Erythroblast (primary cell): ENCODE measurements around the gene ANKFY1.

Experiments
- GATA1 ChIP-seq: IDR thresholded peaks from 2 replicates; pipeline ENCODE4 v1.6.1; 2011; ENCODE audit warnings: low read depth, mild to moderate bottlenecking, control low read depth, low read length, moderate library complexity
- POLR2A ChIP-seq: IDR thresholded peaks from 2 replicates; pipeline ENCODE4 v1.6.1; 2011; ENCODE audit warnings: mild to moderate bottlenecking, low read length

DNA sequence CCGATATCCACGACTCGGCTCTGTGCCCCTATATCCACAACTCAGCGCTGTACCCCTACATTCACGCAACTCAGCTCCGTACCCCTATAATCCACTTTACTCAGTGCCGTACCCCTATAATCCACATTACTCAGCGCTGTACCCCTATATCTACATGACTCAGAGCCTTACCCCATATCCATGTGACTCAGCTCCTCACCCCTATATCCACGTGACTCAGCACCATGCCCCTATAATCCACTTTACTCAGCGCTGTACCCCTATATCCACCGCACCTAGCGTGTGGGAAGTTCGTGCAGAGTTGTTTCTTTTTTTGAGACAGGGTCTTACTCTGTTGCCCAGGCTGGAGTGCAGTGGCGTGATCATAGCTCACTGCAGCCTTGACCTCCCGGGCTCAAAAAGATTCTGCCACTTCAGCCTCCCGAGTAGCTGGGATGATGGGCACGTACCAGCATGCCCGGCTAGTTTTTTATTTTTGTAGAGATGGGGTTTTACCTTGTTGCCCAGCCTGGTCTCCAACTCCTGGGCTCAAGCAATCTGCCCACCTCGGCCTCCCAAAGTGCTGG lies 103.4 kb downstream of the ANKFY1 start:
- TF ChIP-seq POLR2A (no peak), GATA1 (no peak)
